Measurements from ENCODE around the gene LYRM4.

The LYRM4 gene

DNA sequence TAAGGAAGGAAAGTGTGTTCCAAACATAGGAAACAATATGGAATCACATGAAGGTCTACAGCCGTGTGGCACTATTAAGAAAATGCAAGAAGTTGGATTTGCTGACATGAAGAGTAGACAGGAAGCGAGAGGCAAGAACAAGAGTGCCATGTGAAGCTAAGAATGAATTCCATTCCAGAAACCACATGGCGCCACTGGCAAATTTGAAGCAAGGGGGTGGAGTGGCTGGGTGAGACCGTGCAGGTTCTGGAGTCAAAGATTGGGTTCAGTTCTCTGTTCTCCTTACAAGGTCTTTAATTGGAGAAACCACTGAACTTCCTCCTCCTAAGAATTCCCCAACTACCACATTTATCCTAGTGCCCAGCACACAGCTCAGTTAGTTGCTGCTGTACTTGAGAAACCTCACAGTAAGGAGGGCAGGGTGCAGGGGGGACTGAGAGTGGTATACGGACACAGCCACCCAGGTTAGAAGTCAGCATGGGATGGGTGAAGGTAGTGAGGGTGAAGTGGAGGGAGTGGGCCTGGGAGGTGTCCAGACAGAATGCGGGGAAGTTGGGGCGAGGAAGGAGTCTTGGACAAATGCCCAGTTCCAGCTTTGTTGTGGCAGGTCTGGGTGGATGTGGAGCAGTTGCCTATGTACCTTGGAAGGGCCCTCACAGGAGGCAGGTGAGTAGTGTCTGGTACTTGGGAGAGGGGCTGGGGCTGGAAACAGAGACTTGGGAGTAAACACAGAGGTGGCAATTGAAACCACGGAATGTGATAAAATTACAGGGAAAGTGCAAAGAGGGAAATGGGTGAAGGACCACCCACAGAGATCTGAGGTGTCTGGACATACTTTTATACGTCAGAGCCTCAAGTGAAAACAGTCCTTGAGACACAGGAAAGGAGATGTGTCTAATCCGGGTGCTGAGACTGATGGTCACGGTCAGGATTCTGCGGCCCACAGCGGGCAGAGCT is 14.3 kb downstream of the LYRM4 start:
- DNase-seq (ENCODE audit: low read depth in 2 of 2) = no peak

DNA sequence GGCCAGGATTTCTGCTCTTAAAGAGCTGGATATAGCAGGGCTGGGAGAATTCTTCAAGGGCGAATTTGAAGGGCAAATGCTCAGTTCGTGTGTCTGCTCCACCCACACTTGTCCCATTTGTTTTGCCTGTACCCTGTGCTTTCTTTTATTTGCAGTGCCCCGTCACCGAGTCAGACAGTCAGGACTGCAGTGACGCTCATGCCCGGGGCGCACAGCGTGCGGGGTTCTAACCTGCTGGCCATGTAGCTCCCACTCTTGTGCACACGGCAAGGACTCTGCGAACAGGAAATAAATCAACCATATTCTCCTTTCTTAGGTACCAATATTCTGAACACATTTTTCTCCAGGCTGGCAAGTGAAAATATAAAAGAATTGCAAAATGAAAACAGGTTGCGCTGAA is 17.7 kb downstream of the LYRM4 start:
- no peak for DNase-seq (ENCODE audit: low read depth in 2 of 2)

DNA sequence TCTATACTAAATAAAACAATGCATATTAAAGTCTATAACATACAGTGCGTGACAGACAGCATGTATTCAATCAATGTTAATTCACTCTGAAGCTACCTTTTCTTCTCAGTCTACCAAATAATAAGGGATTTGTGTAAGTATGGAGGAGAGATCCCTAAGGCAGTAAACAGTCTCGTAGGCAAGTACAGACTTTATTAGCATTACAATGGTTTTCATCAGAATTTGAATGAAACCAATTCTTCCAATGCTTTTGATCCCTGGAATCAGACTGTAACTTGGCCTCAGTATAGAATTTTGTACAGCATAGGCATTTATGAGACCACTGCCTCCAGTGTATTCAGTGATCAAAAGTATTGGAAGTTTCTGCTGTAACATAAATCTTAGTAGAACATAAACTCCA is 19.5 kb downstream of the LYRM4 start:
- no peak for DNase-seq (ENCODE audit: low read depth in 2 of 2)

DNA sequence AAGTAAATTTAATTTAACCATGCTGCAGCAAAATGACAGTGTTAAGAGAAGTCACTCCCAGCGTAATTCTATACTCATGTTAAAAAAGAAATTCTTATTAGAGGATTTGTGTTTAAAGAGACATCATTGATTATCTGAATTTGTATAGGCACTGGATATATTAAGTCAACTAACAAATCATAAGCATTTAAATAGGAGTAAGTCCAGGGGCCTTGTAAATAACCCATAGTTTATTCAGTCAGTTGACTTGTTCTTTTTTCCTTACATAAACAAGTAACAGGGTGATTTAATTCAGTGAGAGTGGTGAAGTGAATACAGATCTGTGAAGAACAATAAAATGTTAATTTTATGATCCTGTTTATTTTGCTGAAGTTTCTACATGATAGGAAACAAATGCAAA is 22.4 kb downstream of the LYRM4 start:
- DNase-seq (ENCODE audit: low read depth in 2 of 2) = no peak

DNA sequence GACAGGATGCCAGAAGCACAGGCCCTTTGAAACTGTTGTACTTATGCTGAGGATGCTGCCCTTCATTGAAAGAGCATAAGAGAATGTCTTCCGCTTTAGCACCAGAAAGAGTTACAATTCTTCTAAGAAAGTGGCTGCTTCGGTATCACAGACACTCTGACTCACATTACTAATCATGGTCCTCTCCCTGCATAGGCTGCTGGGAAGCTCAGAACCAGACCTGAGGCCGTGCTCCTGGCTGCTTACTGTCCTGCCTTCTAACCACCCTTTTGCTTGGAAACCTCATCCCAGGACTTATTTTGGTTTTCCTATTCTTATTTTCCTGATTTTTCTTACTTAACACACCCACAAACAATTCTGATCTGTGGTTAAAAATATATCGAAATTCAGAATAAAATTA is 22.9 kb downstream of the LYRM4 start:
- no peak for DNase-seq (ENCODE audit: low read depth in 2 of 2)

DNA sequence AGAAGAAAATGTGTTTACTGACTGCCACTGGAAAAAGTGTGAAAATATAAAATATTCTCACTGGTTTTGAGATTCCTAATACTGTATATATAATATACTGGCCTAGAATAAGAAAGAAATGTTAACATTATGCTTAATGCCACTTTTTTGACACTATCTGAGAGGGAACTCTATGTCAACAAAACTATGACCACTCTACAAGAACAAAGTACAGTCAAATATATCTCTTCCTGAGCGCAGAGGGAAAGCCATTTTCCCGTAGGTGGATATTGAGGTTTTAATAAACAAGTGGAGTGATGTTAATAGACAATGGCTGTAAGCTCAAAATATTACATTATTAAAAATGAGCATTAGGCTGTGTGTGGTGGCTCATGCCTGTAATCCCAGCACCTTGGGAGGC is 24.9 kb downstream of the LYRM4 start:
- no peak for DNase-seq (ENCODE audit: low read depth in 2 of 2)

DNA sequence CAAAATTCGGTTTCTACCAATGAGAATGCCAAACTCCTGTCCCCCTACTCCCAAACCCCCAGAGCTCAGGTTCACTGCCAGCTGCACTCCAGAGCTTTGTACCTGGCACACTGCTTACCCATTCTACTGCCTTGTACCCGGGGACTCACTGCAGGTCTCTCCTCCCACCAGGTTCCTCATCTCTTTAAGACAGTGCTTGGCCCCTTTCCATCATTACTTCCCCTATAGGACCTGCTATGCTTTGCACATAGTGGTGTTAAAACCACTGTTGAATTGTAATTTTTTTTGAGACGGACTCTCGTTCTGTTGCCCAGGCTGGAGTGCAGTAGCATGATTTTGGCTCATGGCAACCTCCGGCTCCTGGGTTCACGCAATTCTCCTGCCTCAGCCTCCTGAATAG is 25.9 kb downstream of the LYRM4 start:
- no peak for DNase-seq (ENCODE audit: low read depth in 2 of 2)

DNA sequence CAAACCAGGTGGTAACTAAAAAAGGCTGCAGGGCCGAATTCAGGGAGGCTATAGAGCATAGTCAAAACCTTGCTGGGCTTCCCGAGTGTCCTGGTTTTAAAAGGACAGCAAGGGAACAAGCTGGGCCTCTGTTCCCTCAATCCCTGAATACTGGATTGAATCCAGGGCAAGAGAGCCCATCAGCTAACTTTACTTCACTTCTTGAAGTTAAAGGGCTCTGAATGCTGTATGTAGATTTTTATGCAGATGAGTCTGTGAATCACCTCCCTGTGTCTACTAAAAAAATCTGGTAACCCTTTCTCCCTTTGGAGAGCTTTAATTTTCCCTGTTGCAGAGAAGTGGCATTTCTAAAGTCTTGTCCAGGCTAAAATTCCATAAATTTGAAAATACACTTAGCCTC is 29.5 kb downstream of the LYRM4 start:
- DNase-seq (ENCODE audit: low read depth in 2 of 2) = no peak

DNA sequence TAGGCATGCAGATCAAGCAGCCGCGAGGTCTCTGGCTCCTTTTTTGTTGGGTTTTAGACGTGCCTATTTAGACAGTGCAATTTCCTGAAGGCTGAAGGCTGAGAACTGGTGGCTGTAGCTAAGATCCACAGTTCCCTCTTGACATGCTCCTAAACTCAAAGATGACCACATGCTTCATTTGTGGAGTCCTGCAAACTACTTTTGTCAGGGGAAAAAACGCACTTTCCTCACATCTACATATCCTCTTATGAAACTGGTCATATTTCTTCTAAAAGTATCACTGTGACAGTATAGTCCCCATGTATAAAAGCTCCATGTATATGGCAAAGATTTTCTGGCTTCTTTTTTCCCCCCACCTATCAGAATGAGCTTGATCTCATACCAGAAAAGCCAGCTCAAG is 30.7 kb downstream of the LYRM4 start:
- DNase-seq (ENCODE audit: low read depth in 2 of 2) = no peak

DNA sequence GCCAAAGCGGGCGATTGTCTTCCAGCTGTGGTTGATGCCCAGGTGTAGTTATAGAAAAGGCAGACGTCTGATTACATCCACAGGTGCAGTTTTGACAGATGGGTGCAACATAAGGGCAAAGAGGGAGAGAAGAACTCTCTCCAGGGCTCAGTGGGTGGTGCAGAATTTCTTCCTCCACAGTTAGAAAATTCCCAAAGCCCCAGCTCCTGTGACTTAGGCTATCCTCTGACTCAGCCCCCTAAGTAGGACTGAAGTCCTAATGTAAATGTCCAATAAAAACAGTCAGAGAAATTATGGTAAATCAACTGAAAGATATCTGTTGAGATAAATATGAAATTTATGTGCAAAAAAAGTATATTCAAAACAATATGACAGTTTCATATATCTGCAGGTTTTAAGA is 31.4 kb downstream of the LYRM4 start:
- DNase-seq (ENCODE audit: low read depth in 2 of 2) = no peak

DNA sequence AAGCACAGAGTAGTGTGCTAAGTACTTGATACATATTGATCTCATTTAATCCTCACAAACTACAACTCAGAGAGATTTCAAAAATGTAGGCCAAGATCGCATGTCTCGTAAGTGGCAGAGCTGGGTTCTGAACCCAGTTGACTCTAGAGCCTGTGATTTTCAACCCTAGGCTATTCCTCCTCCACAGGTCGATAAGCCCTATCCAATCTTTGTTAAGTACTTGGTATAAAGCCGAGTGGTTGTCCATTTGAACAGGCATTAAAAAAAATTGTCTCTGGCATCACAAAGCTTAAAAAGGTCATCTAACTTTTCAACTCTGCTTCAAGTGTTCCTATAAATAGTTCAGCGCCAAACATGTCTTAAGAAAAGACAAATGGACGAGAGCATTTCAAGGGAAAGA is 37.4 kb downstream of the LYRM4 start:
- no peak for DNase-seq (ENCODE audit: low read depth in 2 of 2)

DNA sequence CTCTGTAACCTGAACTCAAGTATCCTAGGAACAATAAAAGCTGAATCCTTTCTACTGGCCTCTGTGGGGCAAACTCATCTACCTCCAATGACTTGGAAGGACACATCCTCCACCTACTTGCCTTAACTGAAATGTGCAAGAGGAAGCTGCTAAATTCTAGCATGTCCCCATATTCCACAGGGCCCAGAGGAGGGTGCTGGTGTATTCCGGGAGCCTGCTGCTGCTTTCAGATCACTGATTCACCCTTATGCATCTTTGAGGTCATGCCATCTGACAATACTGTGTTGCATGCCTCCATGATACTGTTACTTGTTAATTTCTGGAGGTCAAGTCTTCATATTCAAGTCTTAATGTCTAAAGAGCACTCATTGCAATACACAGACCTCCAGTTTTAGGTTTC is 40.3 kb downstream of the LYRM4 start:
- DNase-seq (ENCODE audit: low read depth in 2 of 2) = no peak

DNA sequence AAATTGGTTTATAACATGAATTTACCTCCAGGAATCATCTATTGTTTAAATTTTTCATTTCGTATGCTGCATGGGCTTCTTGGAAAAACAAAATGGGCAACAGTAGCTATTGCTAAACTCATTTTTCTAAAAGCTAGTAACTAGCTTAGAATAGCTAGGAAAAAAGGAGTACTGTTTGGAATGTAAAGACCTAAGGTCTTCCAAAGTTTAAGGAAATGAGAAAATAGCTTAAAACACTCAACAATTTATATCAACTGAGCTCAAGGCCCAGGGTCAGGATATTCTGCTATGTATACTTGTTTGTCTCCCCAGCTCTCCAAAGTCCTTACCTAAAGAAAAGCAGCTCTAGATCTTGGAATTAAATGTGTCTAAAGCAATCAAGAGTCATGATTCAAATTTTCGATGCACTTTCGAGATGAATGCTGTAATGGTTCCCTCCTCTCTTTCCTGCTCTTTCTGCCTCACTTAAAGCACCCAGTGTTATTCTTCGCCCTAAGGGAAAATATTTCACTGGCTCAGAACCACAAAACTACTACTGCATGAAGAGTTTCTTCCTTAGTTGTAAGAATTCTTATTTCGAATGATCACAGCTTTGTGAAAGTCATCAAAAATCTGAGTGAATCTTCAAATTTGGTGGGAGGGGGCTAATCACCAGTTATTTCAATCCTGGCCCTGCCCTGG is 41.6 kb downstream of the LYRM4 start:
- no peak for DNase-seq (ENCODE audit: low read depth in 2 of 2)

DNA sequence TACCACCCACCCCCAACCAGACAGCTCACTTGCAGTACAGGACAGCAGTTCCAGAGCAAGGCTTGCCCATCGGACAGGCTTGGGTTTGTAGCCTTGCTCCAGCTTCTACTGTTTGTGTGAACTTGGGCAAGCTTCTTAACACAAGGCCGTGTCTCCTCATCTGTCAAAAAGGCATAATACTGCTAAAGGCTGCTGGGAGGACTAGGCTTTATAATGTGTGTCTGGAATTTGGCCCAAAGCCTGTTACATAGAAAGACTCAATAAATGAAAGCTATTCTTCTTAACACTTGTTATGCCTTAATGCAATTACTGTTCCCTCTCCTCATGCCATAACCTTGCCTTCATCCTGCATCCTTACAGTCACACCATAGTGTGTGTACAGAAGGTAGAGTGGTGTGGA is 43.4 kb downstream of the LYRM4 start:
- DNase-seq (ENCODE audit: low read depth in 2 of 2) = no peak

DNA sequence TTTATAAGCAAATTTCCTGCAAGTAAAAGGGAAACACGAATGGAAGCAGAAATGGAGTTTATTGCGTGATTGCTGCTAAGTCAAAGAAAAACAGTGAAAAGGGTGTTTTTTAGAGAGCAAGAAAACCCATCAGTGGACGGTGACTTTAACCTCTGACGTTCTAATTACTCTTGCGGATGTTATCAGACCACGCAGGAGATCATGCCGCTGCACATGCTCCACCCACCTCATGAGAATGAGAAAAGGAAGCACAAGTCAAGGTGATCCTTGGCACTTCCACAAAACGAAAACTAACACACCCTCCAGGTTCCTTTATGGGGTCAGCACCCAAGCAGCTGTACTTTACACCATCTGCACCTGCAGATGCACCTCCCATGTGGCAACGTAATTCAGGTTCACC is 45.0 kb downstream of the LYRM4 start:
- DNase-seq (ENCODE audit: low read depth in 2 of 2) = no peak

DNA sequence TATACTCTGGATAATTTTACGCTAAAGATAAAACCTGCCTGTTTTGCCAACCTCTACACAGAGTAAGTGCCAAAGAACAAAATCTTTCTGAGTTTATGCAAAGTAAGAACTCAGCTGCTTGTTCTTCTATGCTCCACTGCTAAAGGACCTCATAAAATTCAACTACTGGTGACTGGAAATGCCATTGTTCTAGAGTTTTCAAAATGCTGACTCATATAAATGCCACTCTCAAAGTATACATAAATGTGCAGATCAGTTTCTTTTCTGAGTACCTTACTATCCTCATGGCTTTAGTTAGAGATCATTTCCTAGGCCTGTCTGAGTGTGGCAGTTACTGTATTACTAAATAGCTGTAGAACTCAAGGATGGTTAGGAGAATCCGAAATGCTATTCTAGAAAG is 45.6 kb downstream of the LYRM4 start:
- no peak for DNase-seq (ENCODE audit: low read depth in 2 of 2)

DNA sequence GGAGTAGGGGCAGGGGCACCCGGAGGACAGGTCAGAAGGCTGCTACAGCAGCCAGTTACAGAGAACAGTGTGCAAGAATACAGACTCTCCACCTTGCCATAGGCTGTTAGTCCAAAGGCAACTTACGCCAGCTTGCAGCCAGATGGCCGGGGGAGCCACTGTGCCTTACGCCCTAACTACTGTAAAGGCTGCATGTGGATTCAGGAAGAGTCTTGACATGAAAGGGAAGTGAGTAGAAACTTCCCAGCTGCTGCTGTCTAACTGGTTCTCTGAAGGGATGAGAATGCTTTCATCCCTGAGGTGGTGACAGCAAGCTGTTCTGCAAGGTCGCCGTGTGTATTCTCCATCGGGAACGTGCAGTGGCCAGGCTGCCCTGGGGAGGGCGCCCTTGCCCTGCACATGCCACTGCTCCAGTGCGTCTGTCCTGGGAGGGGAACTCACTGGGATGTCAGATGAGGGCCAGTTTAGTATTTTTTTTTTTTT is 46.1 kb downstream of the LYRM4 start:
- no peak for DNase-seq (ENCODE audit: low read depth in 2 of 2)

DNA sequence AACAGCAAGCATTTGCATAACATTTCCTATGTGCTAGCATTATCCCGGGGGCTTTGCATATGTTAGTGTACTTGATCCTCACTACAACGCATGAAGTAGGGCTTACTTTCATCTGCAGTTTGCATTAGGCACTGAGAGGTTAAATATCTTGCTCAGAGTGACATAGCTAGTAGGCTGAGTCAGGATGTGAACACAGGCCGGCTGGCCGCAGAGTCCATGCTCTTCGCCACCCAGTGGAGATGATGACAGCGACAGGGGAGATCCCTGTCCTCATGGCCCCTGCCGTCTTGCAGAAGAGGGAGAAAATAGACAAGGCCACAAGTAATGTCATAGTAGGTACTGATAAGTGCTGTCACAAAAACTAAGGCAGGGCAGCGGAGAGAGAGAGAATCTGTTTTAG is 46.9 kb downstream of the LYRM4 start:
- DNase-seq (ENCODE audit: low read depth in 2 of 2) = no peak

DNA sequence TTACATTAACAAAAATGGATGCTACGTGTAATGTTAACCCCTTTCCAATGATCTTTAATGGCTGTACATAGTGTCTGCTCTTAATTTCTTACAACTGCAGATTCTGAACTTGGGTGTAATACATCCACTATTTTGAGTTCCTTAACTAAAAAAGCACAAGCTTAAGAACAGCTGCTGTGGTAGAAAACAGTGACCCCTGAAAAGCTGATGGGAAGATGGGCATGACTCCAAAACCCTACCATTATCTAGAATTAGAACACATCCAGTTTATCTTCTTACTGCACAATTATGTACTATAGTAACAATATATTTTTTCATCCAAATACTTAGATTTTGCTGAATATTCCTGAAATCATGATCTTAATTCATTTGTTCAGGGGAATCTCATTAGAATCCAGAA is 49.3 kb downstream of the LYRM4 start:
- DNase-seq (ENCODE audit: low read depth in 2 of 2) = no peak

DNA sequence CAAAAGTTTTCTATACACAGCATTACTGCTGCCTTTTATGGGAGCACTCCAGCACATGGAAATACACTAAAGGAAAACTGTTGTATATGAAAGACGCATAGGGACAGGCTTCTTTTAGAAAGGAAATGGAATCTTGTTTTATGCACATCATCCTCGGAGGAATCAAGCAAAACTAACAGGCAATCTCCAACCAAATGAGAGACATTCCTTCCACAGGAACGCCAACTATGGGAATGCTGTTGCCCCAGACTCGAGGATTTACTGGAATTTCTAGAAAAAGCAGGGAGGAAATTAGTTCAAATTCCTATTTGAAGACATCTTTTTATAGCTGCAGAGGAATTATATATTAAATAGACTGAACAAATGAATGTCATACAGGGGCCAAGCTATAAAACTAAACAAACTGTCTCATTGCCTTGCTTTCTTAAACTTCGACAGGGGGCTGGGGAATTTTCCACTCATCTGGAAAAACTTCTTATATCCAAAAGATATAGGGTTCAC is 52.2 kb downstream of the LYRM4 start:
- DNase-seq (ENCODE audit: low read depth in 2 of 2) = no peak

DNA sequence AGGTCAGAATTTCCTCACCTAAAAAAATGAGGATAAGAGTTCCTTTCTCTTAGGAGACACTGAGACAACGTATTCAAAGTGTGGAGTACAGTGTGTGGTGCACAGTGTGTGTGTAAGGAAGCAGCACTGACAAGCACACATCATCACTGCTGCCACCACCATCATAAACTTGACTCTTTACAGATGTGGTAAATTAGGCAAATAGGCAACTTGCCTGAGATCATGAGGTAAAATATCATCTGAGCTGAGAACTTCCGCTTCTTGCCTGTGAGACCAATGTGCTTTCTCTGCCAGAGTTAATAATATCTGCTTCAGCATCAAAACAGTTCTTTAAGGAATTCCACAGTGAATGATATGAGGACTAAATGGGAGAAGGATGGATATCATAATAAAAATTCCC is 52.7 kb downstream of the LYRM4 start:
- no peak for DNase-seq (ENCODE audit: low read depth in 2 of 2)

DNA sequence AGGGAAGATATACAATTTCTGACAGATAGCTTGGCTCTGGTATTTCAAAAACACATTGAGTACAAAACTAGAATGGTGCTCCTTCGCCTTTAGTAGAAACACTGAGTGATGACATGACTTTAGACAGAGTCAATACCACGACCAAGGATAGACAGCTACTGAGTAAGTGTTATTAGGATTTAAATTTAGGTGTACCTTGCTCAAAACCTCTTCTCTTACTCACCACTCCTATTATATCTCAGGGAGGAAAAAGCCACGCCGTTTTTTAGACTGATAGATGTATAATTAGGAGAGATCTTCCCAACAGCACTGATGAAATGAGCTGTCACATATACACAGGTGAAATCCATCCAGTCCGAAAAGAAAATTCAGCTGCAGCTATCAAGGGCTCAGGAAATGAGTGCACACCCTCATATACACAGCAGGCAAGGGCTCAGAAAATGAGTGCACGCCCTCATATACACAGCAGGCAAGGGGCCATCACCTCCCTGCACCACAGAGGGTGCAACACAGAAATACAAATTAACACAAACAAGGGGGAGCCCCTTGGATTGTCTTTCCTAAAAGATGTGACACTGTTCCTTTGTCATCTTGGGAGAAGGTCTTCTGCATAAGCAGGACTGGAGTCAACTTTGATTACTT is 53.7 kb downstream of the LYRM4 start:
- no peak for DNase-seq (ENCODE audit: low read depth in 2 of 2)

Measured in stimulated activated CD8-positive, alpha-beta memory T cell treated with anti-CD3 and anti-CD28 coated beads, Interleukin-7, amount 100 ng/mL, for 4 hours (primary cell).